Activated CD8-positive, alpha-beta memory T cell treated with anti-CD3 and anti-CD28 coated beads for 48 hours (primary cell): Measurements from ENCODE around the gene SBF2.
"Not testable (repeated sequence)": the region's sequence is repeated elsewhere in the genome, so short reads cannot be mapped to it uniquely, and the experiment has no call there.

Source experiments
- DNase-seq, 3 experiments: peaks; one replicate each; pipeline ENCODE4 v3.0.0-alpha.2; 2020; ENCODE audit warnings: low read depth in 2 of 3, low spot score in 2 of 3

The SBF2 gene

GRCh38 chr11:10122326-10123197 lies 171.5 kb downstream of the SBF2 start:
- no peak for DNase-seq

- no peak for DNase-seq
These were observed 175.2 kb downstream of the SBF2 start for GRCh38 chr11:10118865-10119264.

DNA sequence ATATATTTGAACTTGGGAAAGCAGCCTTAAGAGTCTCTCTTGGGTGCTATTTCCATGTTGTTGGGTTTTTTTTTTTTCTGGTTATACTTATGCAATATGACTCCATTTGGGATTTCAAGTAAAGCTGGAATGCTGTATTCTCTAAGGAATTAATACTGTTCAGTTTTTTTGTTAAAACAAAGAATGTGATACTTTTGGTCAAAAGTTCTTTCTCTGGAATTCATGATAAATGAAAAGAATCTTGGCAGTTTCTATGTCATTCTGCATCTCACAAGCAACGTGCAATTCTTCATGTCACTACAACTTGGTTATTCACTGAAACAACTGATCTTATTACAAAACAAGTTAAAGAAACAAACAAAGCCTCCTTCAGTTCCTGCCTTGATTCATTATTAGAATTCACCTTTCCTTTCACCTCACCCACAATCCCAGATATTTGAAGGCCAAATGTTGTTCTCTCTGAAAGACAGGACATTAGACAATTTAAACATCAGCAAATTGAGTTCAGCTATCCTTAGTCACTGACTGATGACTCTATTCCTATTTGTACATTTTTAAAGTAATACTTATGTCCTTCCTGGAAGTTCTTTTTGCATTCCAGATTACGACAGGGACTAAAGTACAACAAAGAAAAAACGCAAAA lies 176.2 kb downstream of the SBF2 start:
- DNase-seq, result no peak

GRCh38 chr11:10116588-10116987 lies 177.4 kb downstream of the SBF2 start:
- no peak for DNase-seq

GRCh38 chr11:10114593-10115404 lies 179.2 kb downstream of the SBF2 start:
- DNase-seq, result no peak

DNA sequence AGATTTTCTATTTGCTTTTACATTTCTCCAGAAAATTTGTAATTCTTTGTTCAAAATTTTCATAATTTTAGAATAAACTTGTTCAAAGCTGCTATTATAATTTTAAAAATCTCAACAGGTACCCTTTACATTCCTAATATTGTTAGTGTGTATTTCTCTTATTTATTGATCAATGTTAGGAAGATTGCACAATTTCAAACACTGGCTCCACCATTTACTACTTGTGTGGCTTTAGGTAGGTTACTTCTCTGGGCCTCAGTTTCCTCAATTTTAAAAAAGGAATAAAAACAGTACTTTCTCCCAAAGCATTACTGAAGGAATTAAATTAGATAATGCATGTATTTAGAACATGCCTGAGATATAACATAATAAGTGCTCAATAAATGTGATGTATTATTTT lies 180.2 kb downstream of the SBF2 start:
- DNase-seq, result no peak

DNA sequence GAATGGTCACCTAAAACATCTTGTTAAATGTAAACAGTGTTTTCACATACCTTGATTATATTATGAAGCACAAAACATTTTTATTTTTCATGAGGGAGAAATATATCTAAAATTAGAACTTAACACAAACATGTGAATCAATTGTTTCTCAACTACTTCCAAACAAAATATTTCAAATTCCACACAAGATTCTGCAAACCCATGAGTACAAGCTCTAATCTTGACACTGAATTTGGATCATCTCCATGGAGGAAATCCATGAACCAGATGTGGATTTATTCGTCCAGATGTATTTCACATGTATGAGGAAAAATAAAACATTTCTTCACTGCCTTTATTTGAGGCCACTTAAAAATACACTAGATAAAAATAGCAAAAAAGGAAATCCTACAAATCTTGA lies 184.2 kb downstream of the SBF2 start:
- DNase-seq, result no peak

DNA sequence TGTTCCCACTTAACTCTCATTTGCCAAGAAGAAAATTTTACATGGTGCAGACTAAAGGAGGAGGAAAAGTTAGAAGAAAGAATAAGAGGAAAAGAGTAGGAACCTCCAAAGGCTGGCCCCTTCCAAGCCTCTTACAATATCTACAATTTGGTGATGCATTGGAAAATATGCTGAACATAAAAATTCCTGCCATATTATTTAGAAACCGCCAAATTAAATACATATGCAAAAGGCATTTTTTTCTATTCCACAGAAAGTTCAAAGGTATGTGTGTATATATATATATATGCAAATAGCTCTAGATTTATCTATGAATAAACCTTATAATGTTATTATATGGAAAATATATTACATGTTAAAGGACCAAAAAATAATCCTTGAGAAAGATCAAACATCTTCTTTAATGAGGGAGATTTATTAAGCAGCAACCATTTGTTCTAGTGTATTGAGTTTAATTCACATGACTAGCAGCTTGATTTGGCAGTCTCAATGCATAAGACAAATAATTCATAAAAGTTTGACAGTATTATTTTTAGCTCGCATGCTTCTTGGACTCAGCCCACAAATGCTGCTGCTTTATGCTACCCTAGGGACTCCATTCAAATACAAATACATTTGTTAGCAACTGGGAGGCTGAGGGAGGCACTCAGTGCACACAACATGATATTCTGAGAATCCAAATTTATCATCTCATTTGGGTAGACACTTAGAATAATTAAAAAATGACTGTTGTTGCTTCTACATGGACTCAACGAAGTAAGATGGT lies 184.9 kb downstream of the SBF2 start:
- no peak for DNase-seq

GRCh38 chr11:10107497-10107896 lies 186.5 kb downstream of the SBF2 start:
- no peak for DNase-seq

GRCh38 chr11:10097615-10098014 lies 196.4 kb downstream of the SBF2 start:
- DNase-seq, result no peak

- DNase-seq, result no peak
These were observed 197.0 kb downstream of the SBF2 start for GRCh38 chr11:10096987-10097386.

DNA sequence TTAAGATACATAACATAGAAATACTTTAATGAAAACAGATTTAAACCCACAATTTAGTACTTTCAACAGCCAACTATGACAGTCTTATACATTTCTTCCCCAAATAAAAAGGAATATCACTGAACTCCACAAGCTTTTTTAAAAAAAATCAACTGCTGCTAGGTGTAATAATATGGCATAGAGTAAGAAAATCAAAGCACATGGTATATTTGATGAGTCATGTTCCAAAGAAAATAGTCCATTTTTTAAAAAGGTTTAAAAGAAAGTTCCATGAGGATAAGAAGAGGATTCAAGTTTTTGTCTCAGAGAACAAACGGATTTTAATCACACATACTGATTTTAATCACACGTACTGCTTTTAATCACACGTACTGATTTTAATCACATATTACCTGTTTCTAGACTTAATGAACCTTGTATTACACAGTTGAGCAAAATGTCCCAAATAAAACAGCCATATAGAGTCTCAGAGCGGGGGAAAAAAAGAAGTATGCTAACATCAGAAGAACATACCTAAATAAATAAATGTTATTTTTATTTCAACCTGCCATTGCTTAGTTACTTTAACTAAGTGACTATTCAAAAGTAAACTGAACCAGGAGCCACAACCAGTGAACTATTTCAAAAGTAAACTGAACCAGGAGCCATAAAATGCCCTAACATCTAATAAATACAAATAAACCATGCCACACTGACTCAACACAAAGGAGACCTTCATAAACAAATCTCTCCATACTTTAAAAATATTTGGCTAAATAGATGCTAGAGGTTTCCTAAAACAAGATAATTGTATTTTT lies 198.4 kb downstream of the SBF2 start:
- DNase-seq, result no peak

DNA sequence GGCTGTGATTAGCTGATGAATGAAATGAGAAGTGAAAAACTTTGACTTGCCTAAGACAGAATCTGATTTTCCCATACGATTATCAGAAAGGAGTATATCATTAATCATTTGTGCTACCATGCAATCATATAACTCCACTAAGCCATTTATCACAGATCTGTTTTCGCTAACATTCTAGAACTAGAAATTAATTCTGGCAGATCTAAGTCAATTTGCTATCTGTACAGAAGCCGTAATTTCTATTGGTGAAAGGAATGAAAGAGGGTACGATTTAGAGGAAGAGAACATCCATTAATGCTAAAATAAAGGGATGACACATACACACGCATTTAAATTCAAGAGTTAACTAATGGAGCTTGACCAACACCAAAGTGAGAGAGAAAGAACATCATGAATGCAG lies 201.6 kb downstream of the SBF2 start:
- no peak for DNase-seq

DNA sequence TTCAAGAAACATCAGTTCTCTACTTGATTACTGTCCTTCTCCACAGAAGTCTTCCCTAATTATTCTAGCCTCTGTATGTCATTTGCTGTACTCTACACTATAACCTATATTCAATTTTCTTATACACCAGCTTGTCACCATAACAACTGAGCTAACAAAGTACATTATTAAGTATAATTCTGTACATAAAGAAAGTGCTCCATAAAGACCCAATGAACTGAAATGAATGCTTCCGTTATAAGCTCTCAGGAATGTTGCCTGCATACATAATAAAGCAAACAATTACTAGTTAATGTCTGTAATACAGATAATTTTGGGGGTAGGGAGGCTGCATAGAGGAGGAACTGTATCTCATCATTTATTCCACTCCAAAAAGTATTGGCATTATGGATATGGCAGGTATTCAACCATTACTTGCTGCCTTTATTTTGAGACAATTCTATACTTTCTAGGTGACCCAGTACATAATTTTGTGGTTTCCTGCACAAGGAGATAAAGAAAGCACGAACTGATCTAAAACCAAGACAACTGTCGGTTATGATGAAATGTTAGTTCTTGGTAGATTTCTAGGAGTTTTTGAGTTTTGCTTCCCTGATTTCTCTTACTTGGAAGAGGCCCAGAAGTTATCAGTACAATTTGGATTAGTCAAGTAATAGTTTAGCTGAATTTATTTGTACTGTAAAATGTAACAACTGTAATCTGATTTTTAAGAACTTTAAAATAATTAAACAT lies 202.5 kb downstream of the SBF2 start:
- no peak for DNase-seq

DNA sequence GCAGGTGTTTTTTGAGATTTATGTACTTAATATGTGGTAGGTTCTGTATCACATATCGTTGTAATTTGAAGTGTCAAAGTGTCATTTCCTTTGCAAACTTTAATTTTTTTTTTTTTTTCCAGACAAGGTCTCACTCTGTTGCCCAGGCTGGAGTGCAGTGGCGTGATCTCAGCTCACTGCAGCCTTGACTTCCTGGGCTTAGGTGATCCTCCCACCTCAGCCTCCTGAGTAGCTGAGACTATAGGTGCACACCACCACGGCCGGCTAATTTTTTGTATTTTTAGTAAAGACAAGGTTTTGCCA lies 206.1 kb downstream of the SBF2 start:
- DNase-seq, result not testable (repeated sequence)

DNA sequence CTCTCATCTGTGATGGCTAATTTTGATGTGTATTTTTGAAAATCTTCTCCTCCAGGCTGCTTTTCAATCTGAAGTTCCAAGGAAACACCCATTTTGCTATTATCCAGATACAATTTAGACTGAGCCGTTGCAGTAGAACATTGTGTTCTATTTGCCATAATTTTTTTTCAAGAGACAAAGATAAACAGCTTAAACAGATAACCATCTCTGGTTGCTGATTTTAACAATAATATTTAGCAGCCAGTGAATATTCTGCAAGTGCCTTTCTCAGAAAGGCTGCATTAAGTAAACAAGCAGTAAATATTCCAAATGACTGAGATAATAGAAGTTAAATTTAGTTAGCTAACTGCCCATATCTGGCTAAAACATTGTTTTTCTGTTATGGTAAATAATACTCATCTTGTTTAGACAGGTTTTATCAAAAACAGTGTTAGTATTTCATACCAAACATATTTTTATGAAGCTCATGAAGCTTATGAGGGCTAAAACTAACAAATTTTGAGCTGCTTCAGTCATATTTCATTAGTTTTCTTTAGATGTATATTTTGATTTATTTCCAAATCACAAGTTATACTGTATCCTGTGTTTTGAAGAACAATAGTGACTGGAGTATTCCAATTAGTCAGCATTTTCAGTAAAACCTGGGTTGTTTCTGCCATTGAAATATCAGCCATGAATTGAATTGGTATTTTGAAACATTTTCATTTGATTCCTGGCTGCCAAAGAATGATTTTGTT lies 206.7 kb downstream of the SBF2 start:
- DNase-seq, result no peak

GRCh38 chr11:10080138-10080537 lies 213.9 kb downstream of the SBF2 start:
- no peak for DNase-seq

GRCh38 chr11:10076458-10077141 lies 217.4 kb downstream of the SBF2 start:
- DNase-seq, result peak; percentile 0 to 4 (median 3)

DNA sequence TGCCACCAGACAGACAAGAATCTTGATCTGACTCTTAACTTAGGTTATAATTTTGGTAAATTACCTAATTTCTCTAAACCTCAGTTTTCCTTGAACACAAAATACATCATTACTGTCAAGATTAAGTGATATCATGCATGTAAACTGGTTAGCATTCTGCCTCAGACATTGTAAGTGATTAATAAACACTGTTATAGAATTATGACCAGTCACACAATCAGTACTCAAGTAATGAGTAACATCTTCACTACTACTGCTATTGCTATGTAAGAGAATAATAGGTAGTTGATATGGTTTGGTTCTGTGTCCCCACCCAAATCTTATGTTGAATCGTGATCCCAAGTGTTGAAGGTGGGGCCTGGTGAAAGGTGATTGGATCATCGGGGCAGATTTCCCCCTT lies 218.9 kb downstream of the SBF2 start:
- DNase-seq, result no peak
